HepG2 (cell line): ENCODE data around the gene ATP1A2. TPM values are rescaled to one million over a fixed set of nuclear protein-coding genes. Genes with fewer than 3 reads are reported as not detected.

Experiments used
- ATRX ChIP-seq: sonication (generic); formaldehyde crosslinking; IDR thresholded peaks from 2 replicates; pipeline ENCODE4 v1.4.0; 2020; ENCODE audit warnings: missing genetic modification reagents, borderline replicate concordance
- CBX5 ChIP-seq: sonication (generic); formaldehyde crosslinking; IDR thresholded peaks from 2 replicates; pipeline ENCODE4 v1.4.0; 2020; ENCODE audit warnings: missing genetic modification reagents, borderline replicate concordance
- CTCF ChIP-seq: sonication (generic); formaldehyde crosslinking; IDR thresholded peaks from 2 replicates; pipeline ENCODE4 v1.5.0; 2020; ENCODE audit warnings: mild to moderate bottlenecking, missing genetic modification reagents, moderate library complexity
- FUBP1 ChIP-seq: sonication (generic); formaldehyde crosslinking; IDR thresholded peaks from 2 replicates; pipeline ENCODE4 v1.5.1; 2020; ENCODE audit warnings: missing genetic modification reagents, mild to moderate bottlenecking, borderline replicate concordance
- GLI4 ChIP-seq: sonication (generic); formaldehyde crosslinking; IDR thresholded peaks from 2 replicates; pipeline ENCODE4 v1.5.1; 2020; ENCODE audit warnings: missing genetic modification reagents, mild to moderate bottlenecking, moderate library complexity, borderline replicate concordance
- KLF11 ChIP-seq: IDR thresholded peaks from 2 replicates; pipeline ENCODE4 v1.6.1; 2016; ENCODE audit warnings: missing compliant biosample characterization
- KLF15 ChIP-seq: sonication (generic); formaldehyde crosslinking; IDR thresholded peaks from 2 replicates; pipeline ENCODE4 v1.8.1; 2023; ENCODE audit warnings: borderline replicate concordance, mild to moderate bottlenecking, inconsistent platforms, missing genetic modification reagents, mixed read lengths
- MEIS1 ChIP-seq: sonication (generic); formaldehyde crosslinking; IDR thresholded peaks from 2 replicates; pipeline ENCODE4 v1.9.0; 2021; ENCODE audit warnings: mild to moderate bottlenecking, missing genetic modification reagents, moderate library complexity, borderline replicate concordance
- NFE2L2 ChIP-seq: fragments of 150-350 bp; IDR thresholded peaks from 2 replicates; pipeline ENCODE4 v1.6.1; 2014; ENCODE audit warnings: low read length
- REPIN1 ChIP-seq: sonication (generic); formaldehyde crosslinking; IDR thresholded peaks from 2 replicates; pipeline ENCODE4 v1.8.0; 2022; ENCODE audit warnings: missing genetic modification reagents, low read depth, mild to moderate bottlenecking, borderline replicate concordance
- SALL2 ChIP-seq: sonication (generic); formaldehyde crosslinking; IDR thresholded peaks from 2 replicates; pipeline ENCODE4 v1.8.1; 2023; ENCODE audit warnings: mild to moderate bottlenecking, missing genetic modification reagents, inconsistent platforms
- UBTF ChIP-seq: sonication (generic); formaldehyde crosslinking; IDR thresholded peaks from 2 replicates; pipeline ENCODE4 v1.4.0; 2020; ENCODE audit warnings: mild to moderate bottlenecking, missing genetic modification reagents
- ZBTB7B ChIP-seq: sonication (generic); formaldehyde crosslinking; IDR thresholded peaks from 2 replicates; pipeline ENCODE4 v1.4.0; 2020; ENCODE audit warnings: missing genetic modification reagents
- ZFP36L2 ChIP-seq: sonication (generic); formaldehyde crosslinking; IDR thresholded peaks from 2 replicates; pipeline ENCODE4 v1.4.0; 2020; ENCODE audit warnings: missing genetic modification reagents
- ZNF33B ChIP-seq: sonication (generic); formaldehyde crosslinking; IDR thresholded peaks from 2 replicates; pipeline ENCODE4 v1.5.1; 2020; ENCODE audit warnings: mild to moderate bottlenecking, missing genetic modification reagents
- ZNF343 ChIP-seq: sonication (generic); formaldehyde crosslinking; IDR thresholded peaks from 2 replicates; pipeline ENCODE4 v1.4.0; 2020; ENCODE audit warnings: mild to moderate bottlenecking, missing genetic modification reagents
- ZNF451 ChIP-seq: sonication (generic); formaldehyde crosslinking; IDR thresholded peaks from 2 replicates; pipeline ENCODE4 v1.5.0; 2020; ENCODE audit warnings: mild to moderate bottlenecking, missing genetic modification reagents
- ZNF503 ChIP-seq: sonication (generic); formaldehyde crosslinking; IDR thresholded peaks from 2 replicates; pipeline ENCODE4 v1.4.0; 2020; ENCODE audit warnings: missing genetic modification reagents
- ZNF615 ChIP-seq: sonication (generic); formaldehyde crosslinking; IDR thresholded peaks from 2 replicates; pipeline ENCODE4 v1.5.0; 2020; ENCODE audit warnings: mild to moderate bottlenecking, missing genetic modification reagents, borderline replicate concordance
- ZNF660 ChIP-seq: sonication (generic); formaldehyde crosslinking; IDR thresholded peaks from 2 replicates; pipeline ENCODE4 v1.5.1; 2020; ENCODE audit warnings: mild to moderate bottlenecking, low read depth, missing genetic modification reagents, borderline replicate concordance
- ZNF737 ChIP-seq: sonication (generic); formaldehyde crosslinking; IDR thresholded peaks from 2 replicates; pipeline ENCODE4 v1.5.0; 2020; ENCODE audit warnings: missing genetic modification reagents, mild to moderate bottlenecking, borderline replicate concordance
- ZSCAN30 ChIP-seq: sonication (generic); formaldehyde crosslinking; IDR thresholded peaks from 2 replicates; pipeline ENCODE4 v1.5.0; 2020; ENCODE audit warnings: mild to moderate bottlenecking, missing genetic modification reagents
- polyA plus RNA-seq, 8 experiments: library from polyadenylated mRNA; depleted of rRNA in 3 of 8; stranded (reverse) in 7 of 8; unstranded in 1 of 8; fragments of >200 nt; fragmentation: Illumina TruSeq in 4 of 8; extraction: Trizol in 4 of 8; gene quantifications; 2 replicates each; pipeline versions ENCODE4 v1.2.1 to v1.2.3, GENCODE V29; 2011 to 2016; ENCODE audit warnings: low read depth in 4 of 8, missing spikeins in 1 of 8, mixed read lengths in 1 of 8; ENCODE audit not compliant: insufficient read depth in 1 of 8
- total RNA-seq, 5 experiments: library from RNA; depleted of rRNA; stranded (reverse); fragments of >200 nt; fragmentation: Illumina TruSeq; extraction: Trizol; gene quantifications; 2 replicates each; pipeline ENCODE4 v1.2.3, GENCODE V29; 2016; ENCODE audit warnings: low read depth in 1 of 5

ATP1A2 gene
- total and polyA plus RNA-seq, 2 of the 13 experiments (the other 11 are each of a cell fraction or from before 2014, with no cell fraction given), result 0.16 TPM; not detected in 1

- TF ChIP-seq ZNF503 (CRISPR knock-in tag), result 0 out of 2 replicates have a peak, but pooled peaks have one; percentile 55
- TF ChIP-seq CBX5 (CRISPR knock-in tag), result peak; percentile 38; the same call in 1 of the 2 replicates
- no peak for TF ChIP-seq KLF15 (CRISPR knock-in tag)
- no peak for TF ChIP-seq FUBP1 (CRISPR knock-in tag)
- TF ChIP-seq REPIN1 (CRISPR knock-in tag), result peak; percentile 53; the same call in 1 of the 2 replicates
- no peak for TF ChIP-seq GLI4
- no peak for TF ChIP-seq NFE2L2
- no peak for TF ChIP-seq ZNF737 (CRISPR knock-in tag)
- TF ChIP-seq ZBTB7B (CRISPR knock-in tag), result 0 out of 2 replicates have a peak, but pooled peaks have one; percentile 30
- no peak for TF ChIP-seq ATRX (CRISPR knock-in tag)
- no peak for TF ChIP-seq ZSCAN30 (CRISPR knock-in tag)
- TF ChIP-seq ZFP36L2 (CRISPR knock-in tag), result no peak
- peak; percentile 96 for TF ChIP-seq CTCF (CRISPR knock-in tag)
- peak; percentile 79 for TF ChIP-seq SALL2
- TF ChIP-seq ZNF660 (CRISPR knock-in tag), result no peak
- TF ChIP-seq ZNF33B (CRISPR knock-in tag), result no peak
- TF ChIP-seq KLF11 (CRISPR knock-in tag), result 0 out of 2 replicates have a peak, but pooled peaks have one; percentile 46
- TF ChIP-seq UBTF, result no peak
- no peak for TF ChIP-seq MEIS1 (CRISPR knock-in tag)
- TF ChIP-seq ZNF451 (CRISPR knock-in tag), result no peak
- no peak for TF ChIP-seq ZNF615 (CRISPR knock-in tag)
- TF ChIP-seq ZNF343 (CRISPR knock-in tag), result no peak
These were observed 14.4 kb upstream of the ATP1A2 start (continued) for GRCh38 chr1:160101037-160101716.
